ENCODE measurements around the gene DNMT3B. TPM values are rescaled to one million over a fixed set of nuclear protein-coding genes. Genes with fewer than 3 reads are reported as not detected.

Gene DNMT3B
- total RNA-seq, 1 experiment from 2014 or later = 2.2 TPM

- DNase-seq (ENCODE audit: extremely low read depth, low read depth) = no peak
Measured at GRCh38 chr20:32849577-32849976, 87.4 kb downstream of the DNMT3B start.

GRCh38 chr20:32855387-32855786, 93.2 kb downstream of the DNMT3B start:
- no peak for DNase-seq (ENCODE audit: extremely low read depth, low read depth)

GRCh38 chr20:32858189-32858588, 96.0 kb downstream of the DNMT3B start:
- DNase-seq (ENCODE audit: extremely low read depth, low read depth) = no peak

Other genes starting within 250 kb of the DNMT3B start
- gene NOL4L, start 177.1 kb upstream of the DNMT3B start, total RNA-seq (2014; rRNA removed; shearing (Covaris generic)) = 7.5 and 9.5 TPM in 2 replicates
- gene C20orf203, start 88.4 kb upstream of the DNMT3B start, total RNA-seq (2014; rRNA removed; shearing (Covaris generic)) = not detected in 2 replicates
- gene COMMD7, start 18.9 kb upstream of the DNMT3B start, total RNA-seq (2014; rRNA removed; shearing (Covaris generic)) = 25.1 and 29.2 TPM in 2 replicates
- 89.1 and 99.7 TPM in 2 replicates for gene MAPRE1, start 57.6 kb downstream of the DNMT3B start, total RNA-seq (2014; rRNA removed; shearing (Covaris generic))
- gene EFCAB8, start 96.5 kb downstream of the DNMT3B start, total RNA-seq (2014; rRNA removed; shearing (Covaris generic)) = not detected in 2 replicates
- not detected in 2 replicates for gene SUN5, start 242.0 kb downstream of the DNMT3B start, total RNA-seq (2014; rRNA removed; shearing (Covaris generic))
- not detected in 2 replicates for gene BPIFB2, start 245.3 kb downstream of the DNMT3B start, total RNA-seq (2014; rRNA removed; shearing (Covaris generic))